MM.1S (cell line): ENCODE measurements around the gene DLD.

Source experiments
- EZH2 ChIP-seq: fragments of 300-600 bp; sonication (generic); optimal IDR thresholded peaks from 2 replicates; pipeline ENCODE3; 2017; ENCODE audit warnings: low read depth, mild to moderate bottlenecking, antibody characterized with exemption, low read length, mixed read lengths
- EZH2phosphoT487 ChIP-seq: fragments of 300-600 bp; sonication (generic); IDR thresholded peaks from 2 replicates; pipeline ENCODE4 v1.6.1; 2018; ENCODE audit warnings: antibody characterized with exemption, low read length
- TF ChIP-seq, protein P1 (sequence below): fragments of 300-600 bp; sonication (generic); IDR thresholded peaks from 2 replicates; pipeline ENCODE4 v1.5.1; 2016; ENCODE audit warnings: antibody characterized with exemption, low read length, mixed read lengths

GRCh38 chr7:107951172-107951787, 60.3 kb downstream of the DLD start:
- TF ChIP-seq, protein P1, sequence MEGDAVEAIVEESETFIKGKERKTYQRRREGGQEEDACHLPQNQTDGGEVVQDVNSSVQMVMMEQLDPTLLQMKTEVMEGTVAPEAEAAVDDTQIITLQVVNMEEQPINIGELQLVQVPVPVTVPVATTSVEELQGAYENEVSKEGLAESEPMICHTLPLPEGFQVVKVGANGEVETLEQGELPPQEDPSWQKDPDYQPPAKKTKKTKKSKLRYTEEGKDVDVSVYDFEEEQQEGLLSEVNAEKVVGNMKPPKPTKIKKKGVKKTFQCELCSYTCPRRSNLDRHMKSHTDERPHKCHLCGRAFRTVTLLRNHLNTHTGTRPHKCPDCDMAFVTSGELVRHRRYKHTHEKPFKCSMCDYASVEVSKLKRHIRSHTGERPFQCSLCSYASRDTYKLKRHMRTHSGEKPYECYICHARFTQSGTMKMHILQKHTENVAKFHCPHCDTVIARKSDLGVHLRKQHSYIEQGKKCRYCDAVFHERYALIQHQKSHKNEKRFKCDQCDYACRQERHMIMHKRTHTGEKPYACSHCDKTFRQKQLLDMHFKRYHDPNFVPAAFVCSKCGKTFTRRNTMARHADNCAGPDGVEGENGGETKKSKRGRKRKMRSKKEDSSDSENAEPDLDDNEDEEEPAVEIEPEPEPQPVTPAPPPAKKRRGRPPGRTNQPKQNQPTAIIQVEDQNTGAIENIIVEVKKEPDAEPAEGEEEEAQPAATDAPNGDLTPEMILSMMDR: no peak
- TF ChIP-seq EZH2 (no peak), EZH2phosphoT487 (no peak)
